GM19438 (cell line): ENCODE measurements around the gene HNRNPAB.

Experiments
- ATAC-seq: cut with Tn5 transposase; IDR thresholded peaks from one replicate; pipeline ENCODE4 v1.9.1; 2021; ENCODE audit warnings: low read depth; ENCODE audit not compliant: unreplicated experiment

The HNRNPAB gene

GRCh38 chr5:178211095-178212048, 7.0 kb downstream of the HNRNPAB start:
- no peak for ATAC-seq

- ATAC-seq: no peak
Measured at GRCh38 chr5:178212241-178213002, 8.1 kb downstream of the HNRNPAB start.

- ATAC-seq: no peak
Measured at GRCh38 chr5:178213003-178213461, 8.7 kb downstream of the HNRNPAB start.

- ATAC-seq: no peak
Measured at GRCh38 chr5:178213748-178214151, 9.4 kb downstream of the HNRNPAB start.

- ATAC-seq: no peak
Measured at GRCh38 chr5:178214160-178214803, 9.9 kb downstream of the HNRNPAB start.

- ATAC-seq: no peak
Measured at GRCh38 chr5:178215280-178216002, 11.1 kb downstream of the HNRNPAB start.

- ATAC-seq: no peak
Measured at GRCh38 chr5:178216088-178216534, 11.8 kb downstream of the HNRNPAB start.

GRCh38 chr5:178216779-178217178, 12.4 kb downstream of the HNRNPAB start:
- no peak for ATAC-seq

- ATAC-seq: no peak
Measured at GRCh38 chr5:178218237-178218776, 14.0 kb downstream of the HNRNPAB start.

- no peak for ATAC-seq
Measured at GRCh38 chr5:178218827-178219226, 14.5 kb downstream of the HNRNPAB start.

GRCh38 chr5:178221282-178221681, 16.9 kb downstream of the HNRNPAB start:
- no peak for ATAC-seq

GRCh38 chr5:178221853-178222252, 17.5 kb downstream of the HNRNPAB start:
- no peak for ATAC-seq

- no peak for ATAC-seq
Measured at GRCh38 chr5:178222292-178222691, 18.0 kb downstream of the HNRNPAB start.

GRCh38 chr5:178223196-178223773, 19.0 kb downstream of the HNRNPAB start:
- no peak for ATAC-seq

- ATAC-seq: no peak
Measured at GRCh38 chr5:178223828-178224335, 19.5 kb downstream of the HNRNPAB start.

- no peak for ATAC-seq
Measured at GRCh38 chr5:178224403-178224802, 20.1 kb downstream of the HNRNPAB start.

- no peak for ATAC-seq
Measured at GRCh38 chr5:178225174-178225573, 20.8 kb downstream of the HNRNPAB start.

- ATAC-seq: no peak
Measured at GRCh38 chr5:178227138-178227659, 22.9 kb downstream of the HNRNPAB start.

GRCh38 chr5:178227929-178228328, 23.6 kb downstream of the HNRNPAB start:
- no peak for ATAC-seq
